SK-N-SH treated with all-trans-retinoic acid at 6 μM for 48 hours (cell line): ENCODE measurements around the gene TNFRSF13B.

ENCODE experiments used
- ATAC-seq: fragments of 200-7000 bp; cut with Tn5 transposase; 3 replicates; pipeline ENCODE4 v1.9.1; 2020; ENCODE audit warnings: mild to moderate bottlenecking, moderate library complexity
- ARNTL ChIP-seq: fragments of 450-650 bp; formaldehyde crosslinking; IDR thresholded peaks from 2 replicates; pipeline ENCODE4 v1.5.0; 2020; ENCODE audit warnings: low read depth, mild to moderate bottlenecking, moderate library complexity, borderline replicate concordance
- BACH2 ChIP-seq: fragments of 250-450 bp; sonication (Bioruptor Pico); IDR thresholded peaks from 2 replicates; pipeline ENCODE4 v1.9.0; 2021; ENCODE audit warnings: mild to moderate bottlenecking, borderline replicate concordance
- CSDC2 ChIP-seq: fragments of 250-450 bp; sonication (Bioruptor Pico); IDR thresholded peaks from 2 replicates; pipeline ENCODE4 v1.5.0; 2020; ENCODE audit warnings: mild to moderate bottlenecking, moderate library complexity
- ESRRG ChIP-seq: fragments of 250-450 bp; sonication (Bioruptor Pico); IDR thresholded peaks from 2 replicates; pipeline ENCODE4 v1.6.1; 2021; ENCODE audit warnings: mild to moderate bottlenecking
- GLIS3 ChIP-seq: fragments of 250-450 bp; sonication (Bioruptor Pico); IDR thresholded peaks from 2 replicates; pipeline ENCODE4 v1.5.0; 2020; ENCODE audit warnings: mild to moderate bottlenecking, moderate library complexity
- ISL1 ChIP-seq: fragments of 250-450 bp; sonication (Bioruptor Pico); IDR thresholded peaks from 2 replicates; pipeline ENCODE4 v2.1.2; 2022; ENCODE audit warnings: mild to moderate bottlenecking, moderate library complexity
- OSR1 ChIP-seq: fragments of 250-450 bp; sonication (Bioruptor Pico); IDR thresholded peaks from 2 replicates; pipeline ENCODE4 v1.8.0; 2022; ENCODE audit warnings: moderate library complexity, mild to moderate bottlenecking, inconsistent platforms
- PPARA ChIP-seq: fragments of 250-450 bp; sonication (Bioruptor Pico); IDR thresholded peaks from 2 replicates; pipeline ENCODE4 v1.5.0; 2020; ENCODE audit warnings: mild to moderate bottlenecking, borderline replicate concordance
- RARB ChIP-seq: fragments of 250-450 bp; sonication (Bioruptor Pico); IDR thresholded peaks from 2 replicates; pipeline ENCODE4 v1.8.0; 2021; ENCODE audit warnings: mild to moderate bottlenecking, moderate library complexity
- TCF4 ChIP-seq: fragments of 250-450 bp; sonication (Bioruptor Pico); IDR thresholded peaks from 2 replicates; pipeline ENCODE4 v1.8.0; 2021; ENCODE audit warnings: mild to moderate bottlenecking, moderate library complexity, borderline replicate concordance
- TOX ChIP-seq: fragments of 250-450 bp; sonication (Bioruptor Pico); IDR thresholded peaks from 2 replicates; pipeline ENCODE4 v1.8.0; 2021; ENCODE audit warnings: mild to moderate bottlenecking, moderate library complexity, borderline replicate concordance
- ZC3H10 ChIP-seq: fragments of 250-450 bp; sonication (Bioruptor Pico); IDR thresholded peaks from 2 replicates; pipeline ENCODE4 v1.5.1; 2021; ENCODE audit warnings: mild to moderate bottlenecking, moderate library complexity
- ZFP3 ChIP-seq: fragments of 250-450 bp; sonication (Bioruptor Pico); IDR thresholded peaks from 2 replicates; pipeline ENCODE4 v1.5.0; 2020; ENCODE audit warnings: mild to moderate bottlenecking, moderate library complexity
- ZFP30 ChIP-seq: fragments of 450-650 bp; formaldehyde crosslinking; IDR thresholded peaks from 2 replicates; pipeline ENCODE4 v1.5.0; 2022; ENCODE audit warnings: mild to moderate bottlenecking, moderate library complexity
- ZNF565 ChIP-seq: fragments of 450-650 bp; formaldehyde crosslinking; conservative IDR thresholded peaks from 2 replicates; pipeline ENCODE4 v1.5.0; 2020; ENCODE audit warnings: low read depth, mild to moderate bottlenecking, moderate library complexity
- ZNF70 ChIP-seq: fragments of 450-650 bp; formaldehyde crosslinking; IDR thresholded peaks from 2 replicates; pipeline ENCODE4 v1.5.0; 2020; ENCODE audit warnings: mild to moderate bottlenecking, moderate library complexity
- ZNF8 ChIP-seq: fragments of 450-650 bp; formaldehyde crosslinking; IDR thresholded peaks from 2 replicates; pipeline ENCODE4 v1.5.0; 2020; ENCODE audit warnings: mild to moderate bottlenecking, moderate library complexity
- TF ChIP-seq, protein P1 (sequence below): fragments of 250-450 bp; sonication (Bioruptor Pico); IDR thresholded peaks from 2 replicates; pipeline ENCODE4 v1.5.0; 2020; ENCODE audit warnings: mild to moderate bottlenecking, moderate library complexity
- TF ChIP-seq, protein P2 (sequence below): fragments of 250-450 bp; sonication (Bioruptor Pico); IDR thresholded peaks from 2 replicates; pipeline ENCODE4 v1.8.0; 2021; ENCODE audit warnings: low read depth, mild to moderate bottlenecking, moderate library complexity, borderline replicate concordance
- TF ChIP-seq, protein P3 (sequence below): fragments of 250-450 bp; sonication (Bioruptor Pico); IDR thresholded peaks from 2 replicates; pipeline ENCODE4 v1.5.1; 2020; ENCODE audit warnings: low read depth, mild to moderate bottlenecking, moderate library complexity
- TF ChIP-seq, protein P4 (sequence below): fragments of 250-450 bp; sonication (Bioruptor Pico); IDR thresholded peaks from 2 replicates; pipeline ENCODE4 v1.5.1; 2021; ENCODE audit warnings: mild to moderate bottlenecking, moderate library complexity
- TF ChIP-seq, protein P5 (sequence below): fragments of 250-450 bp; sonication (Bioruptor Pico); IDR thresholded peaks from 2 replicates; pipeline ENCODE4 v1.8.0; 2020; ENCODE audit warnings: mild to moderate bottlenecking, moderate library complexity, borderline replicate concordance

Gene TNFRSF13B

DNA sequence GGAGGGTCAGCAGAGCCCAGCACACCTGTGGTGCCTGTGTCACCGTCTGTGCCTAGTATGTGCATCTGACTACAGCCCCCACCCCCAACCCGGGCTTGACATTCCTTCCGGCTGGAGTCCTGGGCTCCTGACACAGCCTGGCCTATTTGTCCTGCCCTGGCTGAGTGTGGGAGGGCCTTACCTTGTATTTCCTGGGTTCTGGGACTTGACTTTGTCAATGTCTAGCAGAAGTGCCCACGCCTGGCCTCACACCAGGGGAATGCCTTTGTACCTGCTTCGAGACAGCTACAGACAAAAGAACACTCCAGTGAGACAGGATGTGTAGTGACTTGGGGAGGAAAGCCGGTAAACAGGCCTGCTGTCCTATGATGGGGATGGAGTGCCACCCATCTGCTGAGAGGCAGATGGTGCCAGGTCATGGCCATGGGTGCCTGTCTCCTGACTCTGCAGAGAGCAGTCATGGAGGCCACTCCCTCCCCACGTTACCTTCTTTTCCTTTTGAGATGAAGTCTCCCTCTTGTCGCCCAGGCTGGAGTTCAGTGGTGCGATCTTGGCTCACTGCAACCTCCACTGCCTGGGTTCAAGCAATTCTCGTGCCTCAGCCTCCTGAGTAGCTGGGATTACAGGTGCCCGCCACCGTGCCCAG lies 42.8 kb downstream of the TNFRSF13B start:
- no peak for ATAC-seq
- TF ChIP-seq BACH2 (CRISPR knock-in tag): no peak
- no peak for TF ChIP-seq ESRRG (CRISPR knock-in tag)
- TF ChIP-seq, protein P1, sequence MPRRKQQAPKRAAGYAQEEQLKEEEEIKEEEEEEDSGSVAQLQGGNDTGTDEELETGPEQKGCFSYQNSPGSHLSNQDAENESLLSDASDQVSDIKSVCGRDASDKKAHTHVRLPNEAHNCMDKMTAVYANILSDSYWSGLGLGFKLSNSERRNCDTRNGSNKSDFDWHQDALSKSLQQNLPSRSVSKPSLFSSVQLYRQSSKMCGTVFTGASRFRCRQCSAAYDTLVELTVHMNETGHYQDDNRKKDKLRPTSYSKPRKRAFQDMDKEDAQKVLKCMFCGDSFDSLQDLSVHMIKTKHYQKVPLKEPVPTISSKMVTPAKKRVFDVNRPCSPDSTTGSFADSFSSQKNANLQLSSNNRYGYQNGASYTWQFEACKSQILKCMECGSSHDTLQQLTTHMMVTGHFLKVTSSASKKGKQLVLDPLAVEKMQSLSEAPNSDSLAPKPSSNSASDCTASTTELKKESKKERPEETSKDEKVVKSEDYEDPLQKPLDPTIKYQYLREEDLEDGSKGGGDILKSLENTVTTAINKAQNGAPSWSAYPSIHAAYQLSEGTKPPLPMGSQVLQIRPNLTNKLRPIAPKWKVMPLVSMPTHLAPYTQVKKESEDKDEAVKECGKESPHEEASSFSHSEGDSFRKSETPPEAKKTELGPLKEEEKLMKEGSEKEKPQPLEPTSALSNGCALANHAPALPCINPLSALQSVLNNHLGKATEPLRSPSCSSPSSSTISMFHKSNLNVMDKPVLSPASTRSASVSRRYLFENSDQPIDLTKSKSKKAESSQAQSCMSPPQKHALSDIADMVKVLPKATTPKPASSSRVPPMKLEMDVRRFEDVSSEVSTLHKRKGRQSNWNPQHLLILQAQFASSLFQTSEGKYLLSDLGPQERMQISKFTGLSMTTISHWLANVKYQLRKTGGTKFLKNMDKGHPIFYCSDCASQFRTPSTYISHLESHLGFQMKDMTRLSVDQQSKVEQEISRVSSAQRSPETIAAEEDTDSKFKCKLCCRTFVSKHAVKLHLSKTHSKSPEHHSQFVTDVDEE (CRISPR knock-in tag): no peak
- TF ChIP-seq OSR1 (CRISPR knock-in tag): no peak
- TF ChIP-seq TOX (CRISPR knock-in tag): no peak
- TF ChIP-seq CSDC2 (CRISPR knock-in tag): no peak
- TF ChIP-seq, protein P2, sequence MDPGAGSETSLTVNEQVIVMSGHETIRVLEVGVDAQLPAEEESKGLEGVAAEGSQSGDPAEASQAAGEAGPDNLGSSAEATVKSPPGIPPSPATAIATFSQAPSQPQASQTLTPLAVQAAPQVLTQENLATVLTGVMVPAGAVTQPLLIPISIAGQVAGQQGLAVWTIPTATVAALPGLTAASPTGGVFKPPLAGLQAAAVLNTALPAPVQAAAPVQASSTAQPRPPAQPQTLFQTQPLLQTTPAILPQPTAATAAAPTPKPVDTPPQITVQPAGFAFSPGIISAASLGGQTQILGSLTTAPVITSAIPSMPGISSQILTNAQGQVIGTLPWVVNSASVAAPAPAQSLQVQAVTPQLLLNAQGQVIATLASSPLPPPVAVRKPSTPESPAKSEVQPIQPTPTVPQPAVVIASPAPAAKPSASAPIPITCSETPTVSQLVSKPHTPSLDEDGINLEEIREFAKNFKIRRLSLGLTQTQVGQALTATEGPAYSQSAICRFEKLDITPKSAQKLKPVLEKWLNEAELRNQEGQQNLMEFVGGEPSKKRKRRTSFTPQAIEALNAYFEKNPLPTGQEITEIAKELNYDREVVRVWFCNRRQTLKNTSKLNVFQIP (CRISPR knock-in tag): no peak
- TF ChIP-seq ZFP30 (CRISPR knock-in tag): no peak
- no peak for TF ChIP-seq ZC3H10 (CRISPR knock-in tag)
- no peak for TF ChIP-seq TCF4 (CRISPR knock-in tag)
- TF ChIP-seq GLIS3: no peak
- no peak for TF ChIP-seq ZFP3 (CRISPR knock-in tag)
- TF ChIP-seq ARNTL: no peak
- TF ChIP-seq, protein P3, sequence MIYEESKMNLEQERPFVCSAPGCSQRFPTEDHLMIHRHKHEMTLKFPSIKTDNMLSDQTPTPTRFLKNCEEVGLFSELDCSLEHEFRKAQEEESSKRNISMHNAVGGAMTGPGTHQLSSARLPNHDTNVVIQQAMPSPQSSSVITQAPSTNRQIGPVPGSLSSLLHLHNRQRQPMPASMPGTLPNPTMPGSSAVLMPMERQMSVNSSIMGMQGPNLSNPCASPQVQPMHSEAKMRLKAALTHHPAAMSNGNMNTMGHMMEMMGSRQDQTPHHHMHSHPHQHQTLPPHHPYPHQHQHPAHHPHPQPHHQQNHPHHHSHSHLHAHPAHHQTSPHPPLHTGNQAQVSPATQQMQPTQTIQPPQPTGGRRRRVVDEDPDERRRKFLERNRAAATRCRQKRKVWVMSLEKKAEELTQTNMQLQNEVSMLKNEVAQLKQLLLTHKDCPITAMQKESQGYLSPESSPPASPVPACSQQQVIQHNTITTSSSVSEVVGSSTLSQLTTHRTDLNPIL (CRISPR knock-in tag): no peak
- TF ChIP-seq ZNF8 (CRISPR knock-in tag): no peak
- TF ChIP-seq ZNF70 (CRISPR knock-in tag): no peak
- no peak for TF ChIP-seq ZNF565 (CRISPR knock-in tag)

DNA sequence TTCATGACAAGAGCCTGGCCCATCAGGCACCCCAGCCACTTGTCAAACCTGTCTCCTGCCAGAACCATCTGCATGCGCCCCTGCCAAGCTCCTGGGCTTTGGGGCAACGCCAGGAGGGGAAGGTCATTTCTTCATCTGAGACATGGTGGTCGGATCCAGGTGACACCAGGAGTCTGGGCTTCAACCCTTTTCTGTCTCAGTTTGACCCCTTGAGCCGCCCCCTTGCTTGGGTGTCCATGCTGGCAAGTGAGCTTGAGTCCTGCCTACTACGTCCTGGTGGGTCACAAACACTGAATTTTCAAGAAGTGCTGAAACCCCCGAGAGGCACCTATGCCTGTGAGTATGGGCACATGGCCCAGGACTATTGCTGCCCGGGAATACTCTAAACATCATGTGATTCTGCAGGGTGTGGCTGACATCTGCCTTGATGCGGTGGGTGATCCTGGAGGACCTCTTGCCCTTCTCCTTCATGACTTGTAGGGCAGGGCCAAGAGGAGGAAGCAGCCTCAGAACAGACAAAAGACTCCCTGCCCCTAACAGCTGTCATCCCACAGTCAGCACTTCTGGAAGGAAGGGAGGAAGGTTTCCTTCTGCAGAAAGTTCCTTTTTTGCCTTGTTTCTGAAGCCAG lies 43.4 kb downstream of the TNFRSF13B start:
- ATAC-seq: no peak
- TF ChIP-seq ZNF565 (CRISPR knock-in tag): no peak
- no peak for TF ChIP-seq TOX (CRISPR knock-in tag)
- TF ChIP-seq, protein P4, sequence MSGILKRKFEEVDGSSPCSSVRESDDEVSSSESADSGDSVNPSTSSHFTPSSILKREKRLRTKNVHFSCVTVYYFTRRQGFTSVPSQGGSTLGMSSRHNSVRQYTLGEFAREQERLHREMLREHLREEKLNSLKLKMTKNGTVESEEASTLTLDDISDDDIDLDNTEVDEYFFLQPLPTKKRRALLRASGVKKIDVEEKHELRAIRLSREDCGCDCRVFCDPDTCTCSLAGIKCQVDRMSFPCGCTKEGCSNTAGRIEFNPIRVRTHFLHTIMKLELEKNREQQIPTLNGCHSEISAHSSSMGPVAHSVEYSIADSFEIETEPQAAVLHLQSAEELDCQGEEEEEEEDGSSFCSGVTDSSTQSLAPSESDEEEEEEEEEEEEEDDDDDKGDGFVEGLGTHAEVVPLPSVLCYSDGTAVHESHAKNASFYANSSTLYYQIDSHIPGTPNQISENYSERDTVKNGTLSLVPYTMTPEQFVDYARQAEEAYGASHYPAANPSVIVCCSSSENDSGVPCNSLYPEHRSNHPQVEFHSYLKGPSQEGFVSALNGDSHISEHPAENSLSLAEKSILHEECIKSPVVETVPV: no peak
- TF ChIP-seq, protein P1 (CRISPR knock-in tag): no peak
- TF ChIP-seq ARNTL: no peak
- TF ChIP-seq RARB: no peak
- TF ChIP-seq ISL1: no peak
- no peak for TF ChIP-seq ZNF70 (CRISPR knock-in tag)
- no peak for TF ChIP-seq PPARA
- TF ChIP-seq BACH2 (CRISPR knock-in tag): no peak
- TF ChIP-seq, protein P5, sequence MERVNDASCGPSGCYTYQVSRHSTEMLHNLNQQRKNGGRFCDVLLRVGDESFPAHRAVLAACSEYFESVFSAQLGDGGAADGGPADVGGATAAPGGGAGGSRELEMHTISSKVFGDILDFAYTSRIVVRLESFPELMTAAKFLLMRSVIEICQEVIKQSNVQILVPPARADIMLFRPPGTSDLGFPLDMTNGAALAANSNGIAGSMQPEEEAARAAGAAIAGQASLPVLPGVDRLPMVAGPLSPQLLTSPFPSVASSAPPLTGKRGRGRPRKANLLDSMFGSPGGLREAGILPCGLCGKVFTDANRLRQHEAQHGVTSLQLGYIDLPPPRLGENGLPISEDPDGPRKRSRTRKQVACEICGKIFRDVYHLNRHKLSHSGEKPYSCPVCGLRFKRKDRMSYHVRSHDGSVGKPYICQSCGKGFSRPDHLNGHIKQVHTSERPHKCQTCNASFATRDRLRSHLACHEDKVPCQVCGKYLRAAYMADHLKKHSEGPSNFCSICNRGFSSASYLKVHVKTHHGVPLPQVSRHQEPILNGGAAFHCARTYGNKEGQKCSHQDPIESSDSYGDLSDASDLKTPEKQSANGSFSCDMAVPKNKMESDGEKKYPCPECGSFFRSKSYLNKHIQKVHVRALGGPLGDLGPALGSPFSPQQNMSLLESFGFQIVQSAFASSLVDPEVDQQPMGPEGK: no peak
- no peak for TF ChIP-seq ESRRG (CRISPR knock-in tag)
- no peak for TF ChIP-seq ZFP3 (CRISPR knock-in tag)
- no peak for TF ChIP-seq ZC3H10 (CRISPR knock-in tag)
- TF ChIP-seq, protein P2 (CRISPR knock-in tag): no peak
- no peak for TF ChIP-seq TCF4 (CRISPR knock-in tag)
- TF ChIP-seq ZFP30 (CRISPR knock-in tag): no peak
- TF ChIP-seq, protein P3 (CRISPR knock-in tag): no peak
- no peak for TF ChIP-seq OSR1 (CRISPR knock-in tag)
- TF ChIP-seq, all 23 proteins: peak for 0
